NCI-H2107 treated with DMSO at 0.1 percent for 48 hours (cell line): ENCODE data around the gene BBS4.
"Not testable (repeated sequence)": the region's sequence is repeated elsewhere in the genome, so short reads cannot be mapped to it uniquely, and the experiment has no call there.

Experiments used
- DNase-seq: peaks from one replicate; lab custom pipeline; 2025; ENCODE audit not compliant: unreplicated experiment; lab: John Stamatoyannopoulos, UW

BBS4 gene

GRCh38 chr15:72698938-72699337 lies 12.9 kb downstream of the BBS4 start:
- DNase-seq = no peak

GRCh38 chr15:72700076-72700475 lies 14.1 kb downstream of the BBS4 start:
- DNase-seq = no peak

- no peak for DNase-seq
Observed at GRCh38 chr15:72706266-72706665, 20.3 kb downstream of the BBS4 start.

- not testable (repeated sequence) for DNase-seq
Observed at GRCh38 chr15:72708551-72709303, 22.7 kb downstream of the BBS4 start.

- peak; percentile 26 for DNase-seq
Observed at GRCh38 chr15:72722071-72722696, 36.2 kb downstream of the BBS4 start.

- DNase-seq = no peak
Observed at GRCh38 chr15:72724028-72724427, 38.0 kb downstream of the BBS4 start.

- no peak for DNase-seq
Observed at GRCh38 chr15:72725446-72725845, 39.4 kb downstream of the BBS4 start.

GRCh38 chr15:72725851-72726250 lies 39.8 kb downstream of the BBS4 start:
- not testable (repeated sequence) for DNase-seq

- DNase-seq = no peak
Observed at GRCh38 chr15:72727154-72727553, 41.1 kb downstream of the BBS4 start.

- DNase-seq = not testable (repeated sequence)
Observed at GRCh38 chr15:72728249-72728648, 42.2 kb downstream of the BBS4 start.

GRCh38 chr15:72728821-72729220 lies 42.8 kb downstream of the BBS4 start:
- no peak for DNase-seq

- no peak for DNase-seq
Observed at GRCh38 chr15:72732086-72732485, 46.1 kb downstream of the BBS4 start.

GRCh38 chr15:72732516-72732915 lies 46.5 kb downstream of the BBS4 start:
- no peak for DNase-seq

GRCh38 chr15:72733941-72734738 lies 48.1 kb downstream of the BBS4 start:
- no peak for DNase-seq

GRCh38 chr15:72735111-72735510 lies 49.1 kb downstream of the BBS4 start:
- no peak for DNase-seq

- DNase-seq = no peak
Observed at GRCh38 chr15:72737061-72737460, 51.1 kb downstream of the BBS4 start.

- no peak for DNase-seq
Observed at GRCh38 chr15:72737723-72738122, 51.7 kb downstream of the BBS4 start.

- DNase-seq = no peak
Observed at GRCh38 chr15:72740219-72740618, 54.2 kb downstream of the BBS4 start.

GRCh38 chr15:72749700-72750099 lies 63.7 kb downstream of the BBS4 start:
- DNase-seq = no peak

GRCh38 chr15:72751751-72752455 lies 65.9 kb downstream of the BBS4 start:
- no peak for DNase-seq

GRCh38 chr15:72754096-72754495 lies 68.1 kb downstream of the BBS4 start:
- DNase-seq = no peak
